SK-N-MC (cell line): Measurements from ENCODE around the gene GALC.

ENCODE experiments used
- EZH2 ChIP-seq: fragments of 200-600 bp; sonication (generic); IDR thresholded peaks from one replicate; pipeline ENCODE4 v1.6.1; 2017; ENCODE audit warnings: antibody characterized with exemption
- FOXP2 ChIP-seq: optimal IDR thresholded peaks from 2 replicates; pipeline ENCODE3; 2011; ENCODE audit warnings: mild to moderate bottlenecking, moderate library complexity; ENCODE audit not compliant: insufficient read depth; ENCODE audit errors: extremely low read length, control extremely low read depth
- POLR2AphosphoS5 ChIP-seq: IDR thresholded peaks from 2 replicates; pipeline ENCODE4 v1.6.1; 2012; ENCODE audit warnings: mild to moderate bottlenecking, low read depth, low read length, borderline replicate concordance

- TF ChIP-seq POLR2AphosphoS5: no peak
- TF ChIP-seq EZH2: no peak
- no peak for TF ChIP-seq FOXP2
Measured at GRCh38 chr14:88009486-88009885, 16.5 kb upstream of the GALC start.
